Bone marrow (tissue), 2 donors: ENCODE measurements around the gene DDX3X.
"Not testable (repeated sequence)": the region's sequence is repeated elsewhere in the genome, so short reads cannot be mapped to it uniquely, and the experiment has no call there.

ENCODE experiments used
- DNase-seq, 2 donors: peaks; one replicate each; lab custom pipeline; 2025; lab: John Stamatoyannopoulos, UW

DDX3X gene

DNA sequence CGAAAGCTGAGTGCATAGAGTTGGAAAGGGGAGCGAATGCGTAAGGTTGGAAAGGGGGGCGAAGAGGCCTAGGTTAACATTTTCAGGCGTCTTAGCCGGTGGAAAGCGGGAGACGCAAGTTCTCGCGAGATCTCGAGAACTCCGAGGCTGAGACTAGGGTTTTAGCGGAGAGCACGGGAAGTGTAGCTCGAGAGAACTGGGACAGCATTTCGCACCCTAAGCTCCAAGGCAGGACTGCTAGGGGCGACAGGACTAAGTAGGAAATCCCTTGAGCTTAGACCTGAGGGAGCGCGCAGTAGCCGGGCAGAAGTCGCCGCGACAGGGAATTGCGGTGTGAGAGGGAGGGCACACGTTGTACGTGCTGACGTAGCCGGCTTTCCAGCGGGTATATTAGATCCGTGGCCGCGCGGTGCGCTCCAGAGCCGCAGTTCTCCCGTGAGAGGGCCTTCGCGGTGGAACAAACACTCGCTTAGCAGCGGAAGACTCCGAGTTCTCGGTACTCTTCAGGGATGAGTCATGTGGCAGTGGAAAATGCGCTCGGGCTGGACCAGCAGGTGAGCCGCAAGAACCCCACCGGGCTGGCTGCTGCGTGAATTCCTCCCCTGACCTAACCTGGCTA is at the start of gene DDX3X:
Gene DDX3X (plus strand): TSS at position 419 of the 619 bp plus-strand sequence. CDS start 91 bp downstream, at position 510.
- peak; percentile 72 to 78 for DNase-seq

DNA sequence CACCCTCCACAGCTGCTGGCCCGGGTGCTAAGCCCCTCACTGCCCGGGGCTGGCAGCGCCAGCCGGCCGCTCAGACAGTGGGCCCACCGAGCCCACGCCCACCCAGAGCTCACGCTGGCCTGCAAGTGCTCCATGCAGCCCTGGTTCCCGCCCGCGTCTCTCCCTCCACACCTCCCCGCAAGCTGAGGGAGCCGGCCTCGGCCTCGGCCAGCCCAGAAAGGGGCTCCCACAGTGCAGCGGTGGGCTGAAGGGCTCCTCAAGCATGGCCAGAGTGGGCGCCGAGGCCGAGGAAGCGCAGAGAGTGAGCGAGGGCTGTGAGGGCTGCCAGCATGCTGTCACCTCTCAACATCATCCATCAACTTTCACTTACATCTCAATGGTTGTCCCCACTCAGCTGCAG is 48.0 kb upstream of the DDX3X start:
- not testable (repeated sequence) for DNase-seq

DNA sequence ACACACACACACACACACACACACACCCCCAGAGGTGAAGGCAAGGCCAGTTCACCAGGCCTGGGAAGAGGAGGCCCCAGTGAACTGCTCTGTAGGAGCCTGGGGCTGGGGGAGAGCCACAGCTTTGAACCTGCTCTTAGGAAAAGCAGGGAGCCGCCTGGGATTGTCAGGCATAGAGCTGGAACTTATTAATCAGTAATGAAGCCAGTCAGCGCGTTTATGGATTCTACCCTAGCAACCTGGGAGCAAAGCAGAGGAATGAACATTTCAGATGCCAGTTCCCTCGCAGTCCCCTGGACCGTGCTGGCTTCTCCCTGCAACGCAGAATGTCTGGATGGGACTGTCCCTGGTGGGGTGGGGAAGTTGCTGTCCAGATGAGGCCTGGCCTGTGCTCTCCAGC is 45.3 kb upstream of the DDX3X start:
- no peak for DNase-seq

DNA sequence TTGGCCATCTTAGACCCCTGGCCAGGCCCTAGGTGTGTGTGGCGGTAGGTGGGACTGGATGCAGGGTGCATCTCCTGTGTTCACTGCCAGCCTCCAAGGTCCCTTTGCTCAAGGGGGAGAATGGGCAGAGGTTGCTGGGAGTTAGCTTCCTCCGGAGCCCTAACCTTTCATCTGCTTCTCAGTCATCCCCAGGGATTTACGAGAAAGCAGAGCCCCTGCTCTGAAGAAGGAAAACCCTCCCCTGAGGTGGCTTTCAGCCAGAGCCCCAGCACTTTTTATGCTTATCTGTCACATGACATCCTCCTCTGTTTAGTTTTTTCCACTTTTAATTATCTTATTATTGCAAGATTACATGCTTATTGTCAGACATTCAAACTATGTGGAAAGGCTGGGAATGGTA is 44.9 kb upstream of the DDX3X start:
- no peak for DNase-seq

DNA sequence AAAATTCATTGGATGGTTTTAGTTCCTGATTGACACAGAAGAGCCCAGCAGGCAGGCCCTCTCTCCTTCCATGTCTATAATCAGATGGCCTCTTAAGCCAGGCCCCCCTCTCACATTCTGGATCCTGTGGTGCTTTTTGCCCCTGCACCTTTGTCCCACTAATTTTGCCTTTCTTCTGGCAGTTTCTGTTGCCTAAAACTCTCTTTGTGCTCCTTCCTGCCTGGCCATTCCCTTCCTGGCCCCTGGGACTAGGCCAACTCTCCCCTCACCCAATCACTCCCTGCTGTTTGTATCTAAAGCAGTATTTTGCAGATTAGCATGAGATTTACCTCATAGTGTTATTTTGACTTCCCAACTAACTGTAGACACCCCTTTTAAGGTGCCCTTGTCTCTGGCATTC is 42.7 kb upstream of the DDX3X start:
- no peak for DNase-seq

DNA sequence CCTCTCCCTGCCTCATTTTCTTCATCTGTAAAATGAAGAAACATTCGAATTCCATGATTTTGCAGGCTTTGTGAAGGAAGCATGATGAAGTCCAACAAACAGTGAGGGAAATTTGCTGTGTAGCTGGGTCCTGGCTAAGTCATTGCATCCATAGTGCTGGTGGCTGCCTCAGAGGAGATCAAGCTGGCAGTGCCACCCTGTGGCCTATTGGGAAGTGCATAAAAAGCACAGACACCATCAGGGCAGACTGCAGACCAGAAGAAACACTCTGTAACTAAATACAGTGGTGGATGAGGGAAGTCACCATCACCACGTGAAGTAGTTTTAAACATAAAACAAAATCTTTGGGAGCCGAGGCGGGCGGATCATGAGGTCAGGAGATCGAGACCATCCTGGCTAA is 40.7 kb upstream of the DDX3X start:
- peak in 1 of 2 donors; percentile 22 for DNase-seq

DNA sequence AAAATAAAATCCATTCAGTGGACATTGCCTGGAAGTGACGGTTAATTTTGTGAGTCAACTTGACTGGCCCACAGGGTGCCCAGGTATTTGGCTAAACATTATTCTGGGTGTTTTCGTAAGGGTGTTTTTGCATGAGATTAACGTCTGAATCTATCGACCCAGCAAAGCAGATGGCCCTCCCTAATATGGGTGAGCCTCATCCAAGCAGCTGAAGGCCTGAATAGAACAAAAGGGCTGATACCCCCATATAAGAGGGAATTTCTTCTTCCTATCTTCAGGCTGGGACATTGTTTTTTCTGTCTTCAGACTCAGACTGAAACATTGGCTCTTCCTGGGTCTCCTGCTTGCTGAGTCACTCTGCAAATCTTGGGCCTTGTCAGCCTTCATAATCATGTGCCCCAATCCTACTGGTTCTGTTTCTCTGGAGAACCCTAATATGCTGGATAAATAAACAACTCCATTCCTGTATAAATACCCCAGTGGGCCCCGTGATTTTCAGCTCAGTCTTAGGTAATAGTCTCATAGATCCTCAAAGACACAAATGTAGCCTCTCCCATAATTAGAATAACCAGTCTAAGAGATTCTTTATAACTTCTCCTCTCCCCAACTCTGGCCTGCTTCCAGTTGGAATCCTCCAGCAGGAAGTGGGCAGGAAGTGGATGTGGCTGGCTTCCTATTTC is 33.1 kb upstream of the DDX3X start:
- no peak for DNase-seq

DNA sequence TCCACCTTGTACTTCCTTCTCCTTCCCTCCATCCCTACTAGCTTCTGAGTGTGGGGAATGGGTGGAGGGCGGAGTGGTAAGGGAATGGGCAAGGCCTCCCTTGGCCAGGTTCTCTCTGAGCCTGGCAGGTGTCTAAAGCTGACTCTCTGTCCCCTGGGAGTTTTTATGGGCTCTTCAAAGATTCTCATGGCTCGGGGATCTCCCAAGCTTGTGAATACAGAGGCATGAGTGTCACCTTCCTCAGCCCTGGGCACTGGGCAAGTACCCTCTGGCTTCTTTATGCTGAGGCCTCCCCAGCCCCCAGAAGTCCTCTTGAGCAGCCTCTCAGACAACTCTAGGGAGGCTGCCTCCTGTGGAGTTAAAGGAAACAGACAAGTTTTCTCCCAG is 32.5 kb upstream of the DDX3X start:
- DNase-seq: no peak

DNA sequence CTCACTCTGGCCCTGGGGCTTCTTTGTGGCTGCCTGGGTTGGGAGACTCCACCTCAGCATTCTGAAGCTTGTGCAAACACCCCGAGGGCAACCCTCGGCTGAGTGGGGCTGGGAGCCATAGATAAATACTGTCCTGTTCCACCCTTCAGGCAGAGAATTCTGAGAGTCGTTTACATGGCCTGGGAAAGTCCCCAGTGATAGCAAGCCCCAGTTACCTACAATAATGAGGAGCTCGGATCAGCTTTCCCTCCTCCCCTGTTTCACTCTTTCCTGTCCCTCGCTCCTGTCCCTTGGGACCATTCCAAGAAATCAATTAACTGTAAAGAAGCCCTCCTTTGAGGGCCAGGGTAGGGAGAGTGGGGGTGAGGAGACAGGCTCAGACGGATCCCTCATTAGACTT is 31.6 kb upstream of the DDX3X start:
- DNase-seq: no peak

DNA sequence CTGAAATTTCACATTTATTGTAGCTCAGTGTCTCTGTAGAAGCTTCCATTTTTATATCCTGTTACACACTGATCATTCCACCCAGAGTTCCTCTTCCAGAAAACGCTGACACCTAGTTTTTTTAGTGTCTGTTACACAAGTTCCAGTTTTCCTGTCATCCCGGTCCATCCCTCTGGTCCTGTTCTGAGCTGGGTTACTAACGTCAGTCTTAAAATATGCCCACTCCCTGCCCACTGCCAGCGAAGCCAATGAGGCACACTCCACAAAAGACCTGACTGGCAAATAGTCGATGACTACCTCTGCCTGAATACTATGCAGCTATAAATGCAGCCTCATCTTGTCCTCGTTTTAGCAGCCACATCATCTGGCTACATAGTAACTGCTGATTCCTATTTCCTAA is 30.9 kb upstream of the DDX3X start:
- DNase-seq: no peak

DNA sequence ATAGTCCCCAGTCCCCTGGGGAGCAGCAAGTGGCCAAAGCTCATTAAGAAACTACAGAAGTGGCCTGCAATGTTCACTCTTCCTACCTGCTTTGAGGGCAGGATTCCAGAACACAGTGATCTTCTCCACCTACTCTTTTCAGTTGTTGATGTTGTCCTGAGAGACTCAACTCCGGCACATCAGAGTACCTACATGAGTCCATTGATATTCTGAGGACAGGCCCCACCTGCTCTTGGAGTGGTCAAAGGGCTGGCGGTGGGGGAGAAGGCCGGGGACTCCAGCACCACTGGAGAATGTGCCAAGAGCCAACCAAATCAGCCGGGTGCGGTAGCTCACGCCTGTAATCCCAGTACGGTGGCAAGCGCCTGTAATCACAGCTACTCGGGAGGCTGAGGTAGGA is 29.8 kb upstream of the DDX3X start:
- no peak for DNase-seq

DNA sequence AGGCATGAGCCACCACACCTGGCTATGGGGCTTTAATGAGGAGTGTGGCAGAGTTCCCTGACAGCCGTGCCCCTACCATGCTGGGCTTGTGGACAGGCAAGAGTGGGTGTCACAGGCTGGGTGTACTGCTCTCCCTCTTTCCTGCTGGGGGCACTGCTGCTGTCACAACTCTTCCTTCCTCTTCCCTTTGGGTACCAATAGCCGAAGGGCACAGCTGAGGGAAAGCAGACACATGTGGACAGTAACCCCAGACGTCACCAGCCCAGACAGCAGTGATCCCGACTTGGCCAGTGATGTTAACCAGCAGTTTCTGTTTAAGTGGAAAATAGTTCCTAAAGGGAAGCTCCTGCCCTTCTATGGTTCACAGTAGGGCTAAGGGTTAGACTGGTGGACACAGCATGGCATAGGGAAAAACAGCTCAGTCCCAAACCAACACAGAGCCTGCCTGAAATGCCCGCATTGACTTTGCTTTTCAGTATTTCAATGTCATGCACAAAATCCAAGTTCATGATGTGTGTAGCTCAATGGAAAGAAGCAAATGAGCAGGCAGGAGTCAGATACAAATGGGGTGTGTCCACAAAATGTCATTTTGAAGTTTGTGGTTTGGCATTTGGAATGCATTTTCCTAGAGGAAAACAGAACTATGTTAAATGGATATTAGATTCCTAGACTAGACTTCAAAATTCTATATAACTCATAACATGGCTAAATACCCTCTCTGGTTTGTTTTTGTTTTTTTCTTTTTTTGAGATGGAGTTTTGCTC is 24.9 kb upstream of the DDX3X start:
- no peak for DNase-seq

DNA sequence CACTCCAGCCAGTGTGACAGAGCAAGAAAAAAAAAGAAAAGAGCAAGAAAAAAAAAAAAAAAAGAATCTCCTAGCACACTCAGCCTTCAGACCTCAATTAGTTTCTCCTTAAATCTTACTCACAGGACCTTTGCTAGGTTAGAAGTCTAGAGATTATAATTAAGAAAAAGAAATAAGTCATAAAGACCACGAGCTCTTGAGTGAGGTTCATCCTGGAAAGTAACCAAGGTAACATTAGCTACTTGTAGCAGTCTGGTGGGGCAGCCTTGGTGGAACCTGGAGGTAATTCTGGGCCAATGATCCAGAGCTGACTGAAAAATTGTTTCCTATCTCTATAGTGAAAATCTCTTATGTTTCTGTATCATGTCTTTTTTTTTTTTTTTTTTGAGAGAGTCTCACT is 21.2 kb upstream of the DDX3X start:
- DNase-seq: no peak

DNA sequence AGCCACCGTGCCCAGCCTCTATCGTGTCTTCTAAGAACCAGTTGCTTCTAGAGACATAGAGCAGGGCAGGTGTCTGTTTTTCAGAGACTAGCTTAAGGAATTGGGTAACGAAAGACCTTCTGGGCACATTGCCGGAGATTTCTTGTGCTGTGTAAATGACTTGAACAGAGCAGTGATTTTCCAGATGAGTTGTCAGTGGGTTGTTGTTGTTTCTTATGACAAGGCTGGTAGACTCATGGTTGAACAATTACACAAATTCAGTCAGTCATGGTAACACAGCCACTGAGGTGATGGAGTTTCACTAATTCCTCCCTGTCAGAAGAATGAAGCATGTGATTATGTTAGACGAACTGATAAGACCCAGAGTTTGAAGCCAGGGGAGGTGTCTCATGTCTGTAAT is 20.5 kb upstream of the DDX3X start:
- no peak for DNase-seq

DNA sequence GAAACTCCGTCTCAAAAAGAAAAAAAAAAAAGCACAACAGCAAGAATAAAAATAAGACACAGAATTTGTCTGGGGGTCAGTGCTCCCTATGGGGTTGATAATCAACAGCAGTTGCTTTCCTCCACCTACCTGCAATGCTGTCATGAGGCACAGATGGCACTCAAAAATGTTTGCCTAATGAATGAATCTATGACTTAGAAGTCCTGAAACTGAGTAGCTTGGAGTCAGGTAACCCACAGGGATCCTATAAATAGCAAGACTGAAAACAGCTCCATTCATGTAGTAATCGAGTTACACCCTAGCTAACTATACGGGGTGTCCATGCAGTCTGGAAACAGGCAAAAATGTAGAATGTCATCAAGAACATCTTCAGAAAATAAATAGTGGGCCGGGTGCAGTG is 19.8 kb upstream of the DDX3X start:
- no peak for DNase-seq

DNA sequence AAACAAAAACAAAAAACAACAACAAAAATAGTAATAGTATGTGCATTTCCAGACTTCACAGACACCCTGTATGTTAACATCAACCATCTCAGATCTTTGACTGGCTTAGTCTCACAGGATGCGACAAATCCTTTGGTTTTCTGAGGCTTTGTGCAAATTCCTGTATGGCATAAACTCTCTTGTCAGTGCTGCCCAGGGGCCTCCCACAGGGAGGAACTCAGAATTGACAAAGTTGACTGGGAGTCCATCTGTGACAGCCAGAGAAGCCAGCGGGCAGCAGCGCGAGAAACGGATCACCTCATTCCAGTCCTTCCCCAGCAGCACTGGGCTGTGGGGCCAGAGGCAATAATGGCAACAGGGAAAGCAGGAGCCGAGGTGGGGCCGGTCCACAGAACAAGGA is 19.1 kb upstream of the DDX3X start:
- no peak for DNase-seq

DNA sequence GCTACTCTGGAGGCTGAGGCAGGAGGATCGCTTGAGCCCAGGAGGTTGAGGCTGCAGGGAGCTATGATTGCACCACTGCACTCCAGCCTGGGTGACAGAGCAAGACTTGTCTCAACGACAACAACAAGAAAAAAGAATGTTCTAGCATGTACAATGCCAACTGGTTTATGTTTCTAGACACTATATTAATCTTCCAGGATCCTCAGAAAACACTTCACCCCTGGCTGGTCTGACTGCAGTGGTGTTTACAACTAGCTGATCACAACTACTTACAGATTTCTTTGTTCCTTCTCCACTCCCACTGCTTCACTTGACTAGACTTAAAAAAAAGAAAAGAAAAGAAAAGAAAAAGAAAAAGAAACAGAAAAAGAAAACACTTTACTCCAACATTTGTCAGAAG is 17.7 kb upstream of the DDX3X start:
- not testable (repeated sequence) for DNase-seq

DNA sequence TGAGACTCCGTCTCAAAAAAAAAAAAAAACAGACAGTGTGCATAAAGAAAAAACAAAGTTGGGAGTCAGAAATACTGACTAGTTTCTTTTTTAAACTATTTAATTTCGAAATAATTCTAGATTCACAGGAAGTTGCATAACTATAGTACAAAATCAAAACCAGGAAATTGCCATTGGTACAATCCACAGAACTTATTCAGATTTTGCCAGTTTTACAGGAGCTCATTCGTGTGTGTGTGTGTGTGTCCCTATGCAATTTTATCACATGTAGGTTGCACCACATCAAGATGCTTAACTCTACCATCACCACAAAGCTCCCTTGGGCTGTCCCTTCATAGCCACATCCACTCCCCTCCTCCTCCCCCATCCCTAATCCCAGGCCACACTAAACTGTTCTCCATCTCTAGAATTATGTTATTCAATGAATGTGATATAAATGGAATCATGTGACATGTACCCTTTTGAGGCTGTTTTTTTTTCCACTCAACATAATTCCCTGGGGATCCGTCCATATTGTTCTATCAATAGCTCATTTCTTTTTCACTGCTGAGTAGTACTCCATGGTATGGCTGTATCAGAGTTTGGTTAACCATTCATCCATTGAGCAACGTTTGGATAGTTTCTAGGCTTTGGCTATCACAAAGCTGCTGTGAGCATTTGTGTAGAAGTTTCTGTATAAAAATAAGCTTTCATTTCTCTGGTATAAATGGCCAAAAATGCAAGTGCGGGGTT is 16.3 kb upstream of the DDX3X start:
- DNase-seq: no peak

DNA sequence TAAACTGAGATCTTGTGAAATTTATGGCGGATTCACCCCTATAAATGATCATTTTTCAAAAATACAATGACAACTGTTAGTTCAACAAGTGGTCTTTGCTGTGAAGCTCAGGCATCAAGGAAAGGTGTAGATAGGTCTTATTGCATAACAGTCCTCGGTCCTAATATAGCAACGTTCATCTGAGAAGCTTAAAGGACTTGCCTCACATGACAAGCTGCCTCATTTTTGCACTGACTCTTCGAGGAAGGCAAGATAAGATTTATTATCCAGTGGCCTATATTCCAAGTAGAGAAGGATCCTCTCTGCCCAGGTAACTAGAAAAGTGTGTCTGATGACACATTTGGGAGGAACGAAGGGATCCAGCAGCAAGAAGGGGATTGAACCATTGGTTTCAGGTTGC is 13.6 kb upstream of the DDX3X start:
- DNase-seq: no peak

DNA sequence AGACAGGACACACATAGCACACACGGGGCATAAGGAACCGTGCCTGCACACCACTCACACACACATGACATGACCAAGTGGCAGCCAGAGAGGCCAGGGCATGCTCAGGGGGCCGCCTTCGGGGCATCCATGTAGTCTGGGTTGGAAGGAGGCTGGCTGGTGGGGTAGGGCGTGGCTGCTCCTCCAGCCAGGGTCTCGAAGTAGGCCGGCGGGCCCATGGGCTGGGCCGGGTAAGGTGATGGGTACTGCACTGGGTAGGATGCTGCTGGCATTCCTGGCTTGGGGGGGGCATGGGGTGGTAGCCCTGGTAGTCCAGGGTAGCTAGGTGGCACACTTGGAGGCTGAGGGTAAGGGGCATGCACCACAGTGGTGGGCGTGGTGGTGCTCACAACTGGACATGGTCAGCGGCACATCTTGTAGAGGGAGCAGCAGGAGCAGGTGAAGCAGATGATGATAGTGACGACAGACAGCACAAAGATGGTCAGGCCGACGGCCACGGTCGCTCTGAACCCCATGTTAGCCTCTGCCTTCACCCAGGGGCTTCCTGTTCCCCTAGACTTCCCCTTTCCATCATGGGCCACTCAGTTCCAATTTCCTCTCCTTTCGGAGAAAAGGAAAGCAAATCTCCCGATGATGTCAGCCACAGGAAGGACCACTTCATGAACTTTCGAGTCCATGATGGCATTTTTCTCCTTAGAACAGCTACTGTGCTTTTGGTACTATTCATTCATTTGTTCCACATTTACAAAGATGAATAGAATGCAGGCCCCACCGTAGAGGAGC is 10.9 kb upstream of the DDX3X start:
- no peak for DNase-seq

DNA sequence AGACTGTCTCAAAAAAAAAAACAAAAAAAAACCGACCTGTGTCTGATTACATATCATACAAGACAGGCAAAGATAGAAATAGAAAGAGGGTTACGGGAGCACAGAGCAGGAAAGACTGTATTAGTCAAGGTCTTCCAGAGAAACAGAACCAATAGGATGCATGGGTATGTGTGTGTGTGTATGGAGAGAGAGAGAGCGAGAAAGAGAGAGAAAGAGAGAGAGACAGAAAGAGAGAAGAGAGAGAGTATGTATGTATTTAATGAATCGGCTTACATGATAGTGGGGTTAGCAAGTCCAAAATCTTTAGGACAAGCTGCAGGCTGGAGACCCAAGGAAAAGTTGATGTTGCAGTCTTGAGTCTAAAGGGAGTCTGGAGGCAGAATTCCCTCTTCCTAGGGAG is 7.5 kb upstream of the DDX3X start:
- DNase-seq: no peak

DNA sequence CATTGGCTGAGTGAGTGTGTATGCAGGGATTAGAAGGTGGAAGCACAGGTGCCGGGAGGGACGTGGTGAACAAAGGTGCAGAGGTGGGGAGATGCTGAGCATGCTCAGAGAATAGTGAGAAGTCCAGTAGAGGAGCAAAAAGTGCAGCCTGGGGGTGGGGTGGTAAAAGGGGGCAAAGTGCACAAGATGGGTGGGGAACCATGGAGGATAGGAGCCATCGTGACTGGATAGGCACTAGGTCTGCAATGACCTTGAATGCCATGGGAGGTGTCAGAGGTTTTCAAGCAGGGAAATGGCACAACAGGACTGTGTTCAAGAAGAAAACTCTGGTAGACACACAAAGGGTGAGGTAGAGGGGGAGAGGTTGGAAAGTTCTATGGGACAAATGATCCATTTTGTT is 6.6 kb upstream of the DDX3X start:
- DNase-seq: no peak
